H9 (cell line): Measurements from ENCODE around the gene CMSS1. TPM values are rescaled to one million over a fixed set of nuclear protein-coding genes. Genes with fewer than 3 reads are reported as not detected.

Source experiments
- DNase-seq: peaks from one replicate; pipeline ENCODE4 v3.0.0-alpha.2; 2017
- H2AFZ ChIP-seq: one replicate; pipeline ENCODE4 v1.6.1; 2013; ENCODE audit warnings: mild to moderate bottlenecking, low read length, control low read depth, moderate library complexity
- H2AK5ac ChIP-seq: 2 replicates; pipeline ENCODE4 v1.6.1; 2013; ENCODE audit warnings: low read length, control low read depth, mixed read lengths; ENCODE audit not compliant: insufficient read length
- H2BK120ac ChIP-seq: one replicate; pipeline ENCODE4 v1.6.1; 2013; ENCODE audit warnings: low read depth, mild to moderate bottlenecking, low read length, control low read depth, inconsistent platforms; ENCODE audit not compliant: poor library complexity, severe bottlenecking
- H2BK12ac ChIP-seq: 2 replicates; pipeline ENCODE4 v1.6.1; 2013; ENCODE audit warnings: low read length, control low read depth, mixed read lengths, low read depth; ENCODE audit not compliant: insufficient read length
- H2BK15ac ChIP-seq: 2 replicates; pipeline ENCODE4 v1.6.1; 2013; ENCODE audit warnings: low read depth, low read length, control low read depth
- H2BK20ac ChIP-seq: one replicate; pipeline ENCODE4 v1.6.1; 2013; ENCODE audit warnings: low read depth, mild to moderate bottlenecking, low read length, control low read depth, inconsistent platforms; ENCODE audit not compliant: poor library complexity, severe bottlenecking
- H2BK5ac ChIP-seq: 2 replicates; pipeline ENCODE4 v1.6.1; 2013; ENCODE audit warnings: low read length, control low read depth, mixed read lengths; ENCODE audit not compliant: insufficient read length
- H3K14ac ChIP-seq: 2 replicates; pipeline ENCODE4 v1.6.1; 2013; ENCODE audit warnings: low read length, control low read depth; ENCODE audit not compliant: insufficient read depth
- H3K18ac ChIP-seq: 2 replicates; pipeline ENCODE4 v1.6.1; 2013; ENCODE audit warnings: low read depth, mild to moderate bottlenecking, mixed read lengths, low read length, control low read depth; ENCODE audit not compliant: insufficient read length
- H3K23ac ChIP-seq: 2 replicates; pipeline ENCODE4 v1.6.1; 2013; ENCODE audit warnings: low read length, control low read depth, mixed read lengths, low read depth; ENCODE audit not compliant: insufficient read length
- H3K23me2 ChIP-seq: 2 replicates; pipeline ENCODE4 v1.6.1; 2013; ENCODE audit warnings: low read depth, mild to moderate bottlenecking, mixed read lengths, low read length, control low read depth; ENCODE audit not compliant: insufficient read length, poor library complexity, severe bottlenecking
- H3K27ac ChIP-seq: 2 replicates; pipeline ENCODE4 v1.5.1; 2013; ENCODE audit warnings: low read length, control low read depth, mixed read lengths, low read depth; ENCODE audit not compliant: insufficient read length
- H3K27me3 ChIP-seq: 2 replicates; pipeline ENCODE4 v1.6.1; 2013; ENCODE audit warnings: low read length, control low read depth, inconsistent platforms; ENCODE audit not compliant: insufficient read depth
- H3K4ac ChIP-seq: 2 replicates; pipeline ENCODE4 v1.6.1; 2013; ENCODE audit warnings: low read depth, mild to moderate bottlenecking, control low read depth, inconsistent platforms, low read length, moderate library complexity
- H3K4me1 ChIP-seq: 2 replicates; pipeline ENCODE4 v1.6.1; 2013; ENCODE audit warnings: low read length, control low read depth, inconsistent platforms; ENCODE audit not compliant: insufficient read depth
- H3K4me2 ChIP-seq: 2 replicates; pipeline ENCODE4 v1.6.1; 2013; ENCODE audit warnings: low read length, control low read depth, mixed read lengths; ENCODE audit not compliant: insufficient read length, insufficient read depth
- H3K56ac ChIP-seq: 2 replicates; pipeline ENCODE4 v1.6.1; 2013; ENCODE audit warnings: low read depth, mild to moderate bottlenecking, mixed read lengths, low read length, control low read depth; ENCODE audit not compliant: insufficient read length
- H3K79me1 ChIP-seq: 2 replicates; pipeline ENCODE4 v1.6.1; 2013; ENCODE audit warnings: low read depth, mild to moderate bottlenecking, moderate library complexity, low read length, control low read depth, inconsistent platforms; ENCODE audit not compliant: insufficient read depth, poor library complexity, severe bottlenecking
- H3K79me2 ChIP-seq: 2 replicates; pipeline ENCODE4 v1.6.1; 2013; ENCODE audit warnings: low read length, control low read depth, inconsistent platforms; ENCODE audit not compliant: insufficient read depth
- H3K9ac ChIP-seq: 2 replicates; pipeline ENCODE4 v1.6.1; 2013; ENCODE audit warnings: low read length, control low read depth, mixed read lengths; ENCODE audit not compliant: insufficient read length; ENCODE audit errors: extremely low read depth
- H3K9me3 ChIP-seq: one replicate; pipeline ENCODE4 v1.6.1; 2013; ENCODE audit warnings: low read depth, low read length, inconsistent platforms; ENCODE audit not compliant: control insufficient read depth
- H3T11ph ChIP-seq: one replicate; pipeline ENCODE4 v1.6.1; 2013; ENCODE audit warnings: mild to moderate bottlenecking, low read length, control low read depth, inconsistent platforms
- H4K20me1 ChIP-seq: one replicate; pipeline ENCODE4 v1.6.1; 2013; ENCODE audit not compliant: control insufficient read depth, insufficient read length, insufficient read depth
- H4K5ac ChIP-seq: 2 replicates; pipeline ENCODE4 v1.6.1; 2013; ENCODE audit warnings: low read depth, mild to moderate bottlenecking, mixed read lengths, low read length, control low read depth; ENCODE audit not compliant: insufficient read length
- H4K8ac ChIP-seq: replicated peaks from 2 replicates; pipeline ENCODE4 v1.6.1; 2013; ENCODE audit warnings: low read length, control low read depth, mixed read lengths, low read depth; ENCODE audit not compliant: insufficient read length
- H4K91ac ChIP-seq: 2 replicates; pipeline ENCODE4 v1.6.1; 2013; ENCODE audit warnings: low read depth, mild to moderate bottlenecking, moderate library complexity, mixed read lengths, low read length, control low read depth; ENCODE audit not compliant: insufficient read length
- H3K27ac Mint-ChIP-seq, 3 experiments: 2 replicates in 2 of 3; 3 replicates in 1 of 3; pipeline ENCODE4 v1.8.0; 2020 to 2021; ENCODE audit warnings: mixed read lengths in 3 of 3, mild to moderate bottlenecking in 1 of 3, moderate library complexity in 1 of 3
- H3K27me3 Mint-ChIP-seq: 2 replicates; pipeline ENCODE4 v1.8.0; 2021; ENCODE audit warnings: low read depth, mild to moderate bottlenecking, moderate library complexity, mixed read lengths
- H3K36me3 Mint-ChIP-seq, 3 experiments: 2 replicates in 2 of 3; 3 replicates in 1 of 3; pipeline ENCODE4 v1.8.0; 2020 to 2021; ENCODE audit warnings: low read depth in 3 of 3, mixed read lengths in 3 of 3; ENCODE audit not compliant: insufficient read depth in 1 of 3
- H3K4me1 Mint-ChIP-seq, 2 experiments: 2 replicates each; pipeline ENCODE4 v1.8.0; 2020; ENCODE audit warnings: mixed read lengths in 2 of 2
- H3K4me3 Mint-ChIP-seq, 2 experiments: 2 replicates in 1 of 2; 3 replicates in 1 of 2; pipeline ENCODE4 v1.8.0; 2020 to 2021; ENCODE audit warnings: mild to moderate bottlenecking in 2 of 2, mixed read lengths in 2 of 2, moderate library complexity in 1 of 2
- H3K9me3 Mint-ChIP-seq, 2 experiments: 2 replicates in 1 of 2; 3 replicates in 1 of 2; pipeline ENCODE4 v1.8.0; 2020; ENCODE audit warnings: mild to moderate bottlenecking in 2 of 2, mixed read lengths in 2 of 2, moderate library complexity in 1 of 2
- CTCF ChIP-seq: fragments of 200-600 bp; sonication (generic); conservative IDR thresholded peaks from 3 replicates; pipeline ENCODE4 v1.8.0; 2021; ENCODE audit warnings: antibody characterized with exemption, mild to moderate bottlenecking
- WGBS: extraction: QIAGEN DNeasy Blood & Tissue Kit; methylation state at CpG from one replicate; pipeline ENCODE4 v1.1.7; 2013; ENCODE audit warnings: missing lambda C conversion rate, low lambda C conversion rate, mixed read lengths; ENCODE audit not compliant: insufficient read length; ENCODE audit errors: extremely low coverage; 5-methylcytosine and 5-hydroxymethylcytosine counted together
- total RNA-seq: library from RNA; stranded (reverse); gene quantifications from 2 replicates; pipeline ENCODE4 v1.2.1, GENCODE V29; 2021

CMSS1 gene
- total RNA-seq, 1 experiment from 2014 or later: 61.8 TPM

- H4K5ac ChIP-seq: no peak overlapping the region
- Mint-ChIP-seq H3K27ac (no peak overlapping the region), H3K4me1 (no peaks in the 10 kb centered on the region), H3K9me3 (no peaks in the 10 kb centered on the region; a peak in 2 of 5 replicates), H3K27me3 (no peaks in the 10 kb centered on the region), H3K4me3 (no peak overlapping the region), H3K36me3 (peaks cover 0 to 2% (median 0%) of the 10 kb centered on the region in 3 experiments; a peak in 2 of 7 replicates)
- no peak overlapping the region for H2BK15ac ChIP-seq
- no peaks in the 10 kb centered on the region for H3K79me2 ChIP-seq
- H4K8ac ChIP-seq: no peak overlapping the region
- H3K9me3 ChIP-seq: no peaks in the 10 kb centered on the region
- no CpG with 5 or more reads among the region's 2 CpGs for WGBS
- H3K9ac ChIP-seq: no peak overlapping the region
- no peaks in the 10 kb centered on the region for H3K79me1 ChIP-seq
- H3K27ac ChIP-seq: no peak overlapping the region
- H3K56ac ChIP-seq: no peak overlapping the region
- H2AK5ac ChIP-seq: no peak overlapping the region
- H3K4ac ChIP-seq: no peak overlapping the region
- H3K23me2 ChIP-seq: no peaks in the 10 kb centered on the region
- no peak for TF ChIP-seq CTCF
- H2BK5ac ChIP-seq: no peak overlapping the region
- H3K14ac ChIP-seq: no peak overlapping the region
- H3K4me2 ChIP-seq: no peak overlapping the region
- H4K20me1 ChIP-seq: no peaks in the 10 kb centered on the region
- no peak overlapping the region for H3T11ph ChIP-seq
- H2BK12ac ChIP-seq: no peak overlapping the region
- no peak overlapping the region for H4K91ac ChIP-seq
- no peak for DNase-seq
- H2BK120ac ChIP-seq: no peak overlapping the region
- no peak overlapping the region for H2AFZ ChIP-seq
- H3K23ac ChIP-seq: no peak overlapping the region
- H3K27me3 ChIP-seq: no peaks in the 10 kb centered on the region
- no peaks in the 10 kb centered on the region for H3K4me1 ChIP-seq
- no peak overlapping the region for H3K18ac ChIP-seq
- no peak overlapping the region for H2BK20ac ChIP-seq
Observed at GRCh38 chr3:99974989-99975388, 157.3 kb downstream of the CMSS1 start.
